ENCODE results near the gene GAL3ST1.

DNA sequence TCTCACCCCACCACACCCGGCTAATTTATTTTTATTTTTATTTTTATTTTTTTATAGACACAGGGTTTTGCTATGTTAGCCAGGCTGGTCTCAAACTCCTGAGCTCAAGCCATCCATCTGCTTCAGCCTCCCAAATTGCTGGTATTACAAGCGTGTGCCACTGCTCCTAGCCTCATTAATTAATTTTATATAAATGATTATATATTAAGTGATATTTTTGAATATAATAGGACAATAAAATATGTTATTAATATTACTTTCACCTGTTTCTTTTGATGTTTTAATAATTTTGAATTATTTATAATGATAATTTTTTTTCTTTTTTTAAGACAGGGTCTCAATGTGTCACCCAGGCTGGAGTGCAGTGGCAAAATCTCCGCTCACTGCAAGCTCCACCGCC lies 66.8 kb downstream of the GAL3ST1 start:
- TF ChIP-seq CTCF (conservative IDR thresholded peaks at IDR 0.05; ENCODE audit: low read length), result no peak
- TF ChIP-seq EZH2phosphoT487 (IDR thresholded peaks at IDR 0.05; ENCODE audit: borderline replicate concordance, low read depth, low read length), result no peak
